ENCODE results near the gene PSAT1.

Gene PSAT1

DNA sequence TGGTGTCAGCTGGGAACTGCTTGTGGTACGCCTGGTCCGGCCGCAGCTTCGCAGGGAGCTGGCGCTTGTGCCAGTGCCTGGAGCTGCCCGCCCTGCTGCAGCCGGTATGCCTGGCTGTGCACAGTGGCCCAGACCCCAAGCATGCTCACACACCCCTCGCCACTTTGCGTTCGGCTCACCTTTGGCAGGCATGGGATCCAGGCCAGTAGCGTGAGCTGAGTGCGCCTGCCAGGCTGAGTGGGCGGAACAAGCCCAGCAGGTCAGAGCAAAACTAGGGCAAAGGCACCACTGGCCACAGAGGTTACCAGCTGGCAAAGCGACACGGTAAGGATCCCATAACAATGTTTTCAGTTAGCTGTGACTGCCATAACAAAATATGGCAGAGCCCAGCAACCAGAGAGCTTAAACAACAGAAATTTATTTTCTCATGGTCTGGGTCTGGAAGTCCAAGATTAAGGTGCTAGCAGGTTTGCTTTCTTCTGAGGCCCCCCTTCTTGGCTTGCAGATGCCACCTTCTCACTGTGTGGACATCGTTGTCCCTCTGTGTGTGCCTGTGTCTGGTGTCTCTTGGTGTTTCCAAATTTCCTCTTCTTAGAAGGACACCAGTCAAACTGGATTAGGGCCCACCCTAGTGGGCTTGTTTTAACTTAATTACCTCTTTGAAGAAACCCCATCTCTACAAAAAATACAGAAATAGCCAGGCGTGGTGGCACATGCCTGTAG lies 61.6 kb downstream of the PSAT1 start:
- Histone ChIP-seq H3K79me2 (ENCODE audit: insufficient read depth, low read length) (no peaks in the 10 kb centered on the region), H3K9me2 (replicated peaks; ENCODE audit: low read depth, low read length) (no peaks in the 10 kb centered on the region), H3K36me3 (ENCODE audit: insufficient read depth, low read length) (no peaks in the 10 kb centered on the region), H3K9ac (ENCODE audit: low read depth, low read length, poor library complexity, severe bottlenecking) (no peak overlapping the region), H3K27me3 (ENCODE audit: insufficient read depth, low read length, poor library complexity, severe bottlenecking) (no peaks in the 10 kb centered on the region), H3K4me3 (ENCODE audit: low read length, poor library complexity, severe bottlenecking) (no peak overlapping the region), H3K4me1 (ENCODE audit: insufficient read depth, low read length, poor library complexity, severe bottlenecking) (peaks cover 8% of the 10 kb centered on the region), H2AFZ (ENCODE audit: low read length) (no peak overlapping the region), H4K20me1 (ENCODE audit: insufficient read depth, low read length, poor library complexity, severe bottlenecking) (no peaks in the 10 kb centered on the region), H3K9me3 (ENCODE audit: insufficient read depth, low read depth, low read length) (no peaks in the 10 kb centered on the region), H3F3A (ENCODE audit: low read depth) (no peaks in the 10 kb centered on the region), H3K4me2 (ENCODE audit: low read depth, low read length, poor library complexity, severe bottlenecking) (no peak overlapping the region)
- no peak for TF ChIP-seq EZH2phosphoT487 (IDR thresholded peaks at IDR 0.05; ENCODE audit: borderline replicate concordance)
- TF ChIP-seq, protein P1, sequence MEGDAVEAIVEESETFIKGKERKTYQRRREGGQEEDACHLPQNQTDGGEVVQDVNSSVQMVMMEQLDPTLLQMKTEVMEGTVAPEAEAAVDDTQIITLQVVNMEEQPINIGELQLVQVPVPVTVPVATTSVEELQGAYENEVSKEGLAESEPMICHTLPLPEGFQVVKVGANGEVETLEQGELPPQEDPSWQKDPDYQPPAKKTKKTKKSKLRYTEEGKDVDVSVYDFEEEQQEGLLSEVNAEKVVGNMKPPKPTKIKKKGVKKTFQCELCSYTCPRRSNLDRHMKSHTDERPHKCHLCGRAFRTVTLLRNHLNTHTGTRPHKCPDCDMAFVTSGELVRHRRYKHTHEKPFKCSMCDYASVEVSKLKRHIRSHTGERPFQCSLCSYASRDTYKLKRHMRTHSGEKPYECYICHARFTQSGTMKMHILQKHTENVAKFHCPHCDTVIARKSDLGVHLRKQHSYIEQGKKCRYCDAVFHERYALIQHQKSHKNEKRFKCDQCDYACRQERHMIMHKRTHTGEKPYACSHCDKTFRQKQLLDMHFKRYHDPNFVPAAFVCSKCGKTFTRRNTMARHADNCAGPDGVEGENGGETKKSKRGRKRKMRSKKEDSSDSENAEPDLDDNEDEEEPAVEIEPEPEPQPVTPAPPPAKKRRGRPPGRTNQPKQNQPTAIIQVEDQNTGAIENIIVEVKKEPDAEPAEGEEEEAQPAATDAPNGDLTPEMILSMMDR (conservative IDR thresholded peaks at IDR 0.05; ENCODE audit: low read length), result no peak

DNA sequence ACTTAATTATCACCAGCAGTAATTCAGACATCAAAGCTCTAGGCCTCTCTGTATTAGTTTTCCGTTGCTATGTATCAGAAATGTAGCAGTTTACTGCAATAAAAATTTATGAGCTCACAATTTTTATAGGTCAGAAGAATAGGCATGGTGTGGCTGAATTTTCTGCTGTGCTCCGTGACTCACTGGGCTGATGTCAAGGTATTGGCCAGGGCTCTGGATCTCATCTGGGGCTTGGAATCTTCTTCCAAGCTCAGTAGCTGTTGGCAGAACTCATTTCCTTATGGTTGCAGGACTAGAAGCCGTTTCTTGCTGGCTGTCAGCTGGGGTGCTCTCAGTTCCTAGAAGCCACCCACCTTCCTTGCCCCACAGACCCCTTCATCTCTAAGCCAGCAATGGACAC lies 66.3 kb downstream of the PSAT1 start:
- Histone ChIP-seq H3K9me3 (ENCODE audit: insufficient read depth, low read depth, low read length) (no peaks in the 10 kb centered on the region), H3K4me1 (ENCODE audit: insufficient read depth, low read length, poor library complexity, severe bottlenecking) (peaks cover 10% of the 10 kb centered on the region), H3K4me2 (ENCODE audit: low read depth, low read length, poor library complexity, severe bottlenecking) (no peak overlapping the region), H3K27me3 (ENCODE audit: insufficient read depth, low read length, poor library complexity, severe bottlenecking) (no peaks in the 10 kb centered on the region), H4K20me1 (ENCODE audit: insufficient read depth, low read length, poor library complexity, severe bottlenecking) (no peaks in the 10 kb centered on the region), H3K4me3 (ENCODE audit: low read length, poor library complexity, severe bottlenecking) (no peak overlapping the region), H3K36me3 (ENCODE audit: insufficient read depth, low read length) (no peaks in the 10 kb centered on the region), H3K79me2 (ENCODE audit: insufficient read depth, low read length) (no peaks in the 10 kb centered on the region), H3F3A (ENCODE audit: low read depth) (no peaks in the 10 kb centered on the region), H2AFZ (ENCODE audit: low read length) (peak overlapping the region; percentile 54), H3K9ac (ENCODE audit: low read depth, low read length, poor library complexity, severe bottlenecking) (no peak overlapping the region), H3K9me2 (replicated peaks; ENCODE audit: low read depth, low read length) (no peaks in the 10 kb centered on the region)
- no peak for TF ChIP-seq EZH2phosphoT487 (IDR thresholded peaks at IDR 0.05; ENCODE audit: borderline replicate concordance)
- TF ChIP-seq, protein P1 (conservative IDR thresholded peaks at IDR 0.05; ENCODE audit: low read length), result no peak

DNA sequence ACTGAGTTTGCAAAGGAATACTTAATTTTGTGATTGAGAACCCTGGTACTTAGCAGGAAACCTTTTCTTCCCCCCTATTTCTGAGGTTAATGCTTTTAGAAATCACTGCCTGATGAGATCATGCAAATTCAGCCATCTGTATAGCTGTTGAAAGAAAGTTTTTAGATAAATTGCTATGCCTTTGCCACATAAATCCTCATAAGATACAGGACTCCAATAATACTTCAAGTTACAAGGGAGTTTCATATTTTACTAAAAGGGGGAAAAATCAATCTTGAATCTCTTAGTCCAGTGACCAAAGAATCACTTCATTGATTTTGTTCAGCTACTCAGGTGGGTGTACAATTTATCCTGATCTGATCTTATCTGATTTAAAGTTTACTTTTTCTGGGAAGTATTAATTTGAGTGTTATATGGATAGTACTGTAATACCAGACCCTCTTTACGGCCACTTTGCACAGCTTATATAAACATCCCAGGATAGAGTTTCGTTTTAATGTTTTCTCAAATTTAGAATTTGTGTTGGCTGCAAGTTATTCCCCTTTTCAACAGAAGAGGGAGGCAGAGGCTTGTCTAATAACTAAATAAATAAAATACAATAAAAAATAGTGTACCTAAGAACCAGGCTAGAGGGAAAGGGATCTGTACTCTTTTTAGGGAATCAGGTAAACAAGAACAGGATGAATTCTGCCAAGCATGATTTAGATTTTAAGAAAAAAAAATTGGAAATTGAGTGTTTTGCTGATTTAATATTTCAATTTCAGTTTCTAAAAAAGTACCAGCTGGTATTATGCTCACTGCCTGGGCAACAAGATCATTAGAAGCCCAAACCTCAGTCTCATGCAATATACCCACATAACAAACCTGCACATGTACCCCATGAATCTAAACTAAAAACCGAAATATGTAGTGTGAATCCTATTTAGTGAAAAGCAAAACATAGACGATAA lies 69.1 kb downstream of the PSAT1 start:
- Histone ChIP-seq H2AFZ (ENCODE audit: low read length) (no peak overlapping the region), H3K27me3 (ENCODE audit: insufficient read depth, low read length, poor library complexity, severe bottlenecking) (no peaks in the 10 kb centered on the region), H3K36me3 (ENCODE audit: insufficient read depth, low read length) (no peaks in the 10 kb centered on the region), H3K79me2 (ENCODE audit: insufficient read depth, low read length) (no peaks in the 10 kb centered on the region), H3F3A (ENCODE audit: low read depth) (no peaks in the 10 kb centered on the region), H3K9ac (ENCODE audit: low read depth, low read length, poor library complexity, severe bottlenecking) (no peak overlapping the region), H3K4me1 (ENCODE audit: insufficient read depth, low read length, poor library complexity, severe bottlenecking) (peaks cover 10% of the 10 kb centered on the region), H3K9me2 (replicated peaks; ENCODE audit: low read depth, low read length) (no peaks in the 10 kb centered on the region), H3K4me2 (ENCODE audit: low read depth, low read length, poor library complexity, severe bottlenecking) (no peak overlapping the region), H4K20me1 (ENCODE audit: insufficient read depth, low read length, poor library complexity, severe bottlenecking) (no peaks in the 10 kb centered on the region), H3K4me3 (ENCODE audit: low read length, poor library complexity, severe bottlenecking) (no peak overlapping the region), H3K9me3 (ENCODE audit: insufficient read depth, low read depth, low read length) (no peaks in the 10 kb centered on the region)
- no peak for TF ChIP-seq EZH2phosphoT487 (IDR thresholded peaks at IDR 0.05; ENCODE audit: borderline replicate concordance)
- TF ChIP-seq, protein P1 (conservative IDR thresholded peaks at IDR 0.05; ENCODE audit: low read length), result peak; percentile 60
